ENCODE data around the gene AMMECR1.

DNA sequence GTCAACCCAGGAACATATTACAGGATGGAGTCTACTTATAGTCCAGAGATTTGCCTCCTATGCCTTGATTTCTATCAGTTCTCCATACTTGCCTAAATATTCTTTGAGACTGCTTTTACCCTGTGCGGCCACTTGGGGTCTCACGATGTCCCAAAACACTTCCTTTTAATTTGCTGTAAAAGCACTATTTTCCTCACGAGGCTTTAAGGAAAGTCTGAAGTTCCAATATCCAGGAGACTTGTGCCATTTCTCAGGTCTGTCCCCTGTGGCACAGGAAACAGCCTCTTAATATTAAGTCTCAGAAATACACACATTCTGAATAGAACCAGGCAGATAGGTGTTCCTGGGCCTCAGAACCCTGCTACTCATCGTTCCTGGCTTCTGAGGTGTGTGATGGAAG lies 172.0 kb downstream of the AMMECR1 start:
- TF ChIP-seq EZH2phosphoT487 (IDR thresholded peaks at IDR 0.05; ENCODE audit: insufficient read depth, low read depth) = no peak
- TF ChIP-seq EZH2 (IDR thresholded peaks at IDR 0.05; ENCODE audit: insufficient read depth, poor library complexity, severe bottlenecking) = no peak

Measured in GM23248 (cell line).